Osteoblast (primary cell): Measurements from ENCODE around the gene TRABD. TPM values are rescaled to one million over a fixed set of nuclear protein-coding genes. Genes with fewer than 3 reads are reported as not detected.

Experiments used
- DNase-seq: peaks from one replicate; pipeline ENCODE4 v3.0.0; 2011; ENCODE audit warnings: low spot score, mixed read lengths; ENCODE audit not compliant: insufficient read length; ENCODE audit errors: missing footprints
- H2AFZ ChIP-seq: 2 replicates; pipeline ENCODE4 v1.6.0; 2011; ENCODE audit warnings: mild to moderate bottlenecking, low read length
- H3K27ac ChIP-seq: 2 replicates; pipeline ENCODE4 v1.5.1; 2011; ENCODE audit warnings: mild to moderate bottlenecking, low read depth, low read length, moderate library complexity
- H3K27me3 ChIP-seq: 2 replicates; pipeline ENCODE4 v1.6.0; 2012; ENCODE audit warnings: mild to moderate bottlenecking, control low read depth, inconsistent platforms, low read length, moderate library complexity; ENCODE audit not compliant: insufficient read depth
- H3K36me3 ChIP-seq: 2 replicates; pipeline ENCODE4 v1.5.1; 2011; ENCODE audit warnings: mild to moderate bottlenecking, low read length, control low read depth, moderate library complexity; ENCODE audit not compliant: insufficient read depth
- H3K4me1 ChIP-seq: 2 replicates; pipeline ENCODE4 v1.5.1; 2011; ENCODE audit warnings: mild to moderate bottlenecking, low read length, control low read depth, moderate library complexity; ENCODE audit not compliant: insufficient read depth
- H3K4me2 ChIP-seq: 2 replicates; pipeline ENCODE4 v1.6.0; 2011; ENCODE audit warnings: mild to moderate bottlenecking, low read length; ENCODE audit not compliant: insufficient read depth
- H3K4me3 ChIP-seq: fragments of 200-600 bp; sonication (generic); 3 replicates; pipeline ENCODE4 v1.5.1; 2012; ENCODE audit warnings: mild to moderate bottlenecking, low read length, inconsistent platforms; ENCODE audit not compliant: insufficient read depth
- H3K79me2 ChIP-seq: 2 replicates; pipeline ENCODE4 v1.6.0; 2012; ENCODE audit warnings: mild to moderate bottlenecking, low read length, control low read depth, inconsistent platforms; ENCODE audit not compliant: insufficient read depth
- H3K9me3 ChIP-seq: 2 replicates; pipeline ENCODE4 v1.5.1; 2011; ENCODE audit warnings: low read depth, low read length, control low read depth
- H4K20me1 ChIP-seq: 2 replicates; pipeline ENCODE4 v1.6.0; 2012; ENCODE audit warnings: mild to moderate bottlenecking, low read length, control low read depth; ENCODE audit not compliant: insufficient read depth
- total RNA-seq: library from RNA; depleted of rRNA; stranded (reverse); fragments of >200 nt; gene quantifications from 2 replicates; pipeline ENCODE4 v1.2.3, GENCODE V29; 2012
- TF ChIP-seq, protein P1 (sequence below): IDR thresholded peaks from 2 replicates; pipeline ENCODE4 v1.5.1; 2011; ENCODE audit warnings: mild to moderate bottlenecking, low read depth, low read length, moderate library complexity; ENCODE audit errors: extremely low read depth

TRABD gene
- total RNA-seq, 1 donor, result 13.8 TPM

DNA sequence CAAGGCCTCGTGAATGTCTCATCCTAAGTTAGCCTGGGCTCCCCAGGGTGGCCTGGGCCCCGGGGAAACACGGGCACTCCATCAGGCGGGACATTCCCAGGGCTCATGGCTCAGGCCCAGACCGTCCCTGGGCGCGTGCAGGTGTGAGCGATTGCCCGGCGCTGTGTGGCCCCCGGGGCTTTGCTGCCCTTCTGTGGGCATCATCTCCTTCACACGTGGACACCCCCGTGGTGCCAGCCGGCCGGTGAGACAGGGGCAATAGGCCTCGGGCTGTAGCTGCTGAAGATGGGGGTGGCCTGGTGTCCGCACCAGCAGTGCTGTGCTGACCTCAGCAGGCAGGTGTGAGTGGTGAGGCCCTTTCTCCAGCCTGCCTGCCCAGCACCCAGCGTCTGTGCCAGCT is 10.5 kb downstream of the TRABD start:
- no peak for DNase-seq
- Histone ChIP-seq H3K4me2 (no peak overlapping the region), H4K20me1 (peaks cover 15% of the 10 kb centered on the region), H2AFZ (no peak overlapping the region), H3K9me3 (no peaks in the 10 kb centered on the region), H3K27me3 (no peaks in the 10 kb centered on the region), H3K36me3 (peaks cover 16% of the 10 kb centered on the region), H3K4me1 (peaks cover 4% of the 10 kb centered on the region), H3K4me3 (no peak overlapping the region), H3K79me2 (peaks cover 26% of the 10 kb centered on the region), H3K27ac (no peak overlapping the region)
- TF ChIP-seq, protein P1, sequence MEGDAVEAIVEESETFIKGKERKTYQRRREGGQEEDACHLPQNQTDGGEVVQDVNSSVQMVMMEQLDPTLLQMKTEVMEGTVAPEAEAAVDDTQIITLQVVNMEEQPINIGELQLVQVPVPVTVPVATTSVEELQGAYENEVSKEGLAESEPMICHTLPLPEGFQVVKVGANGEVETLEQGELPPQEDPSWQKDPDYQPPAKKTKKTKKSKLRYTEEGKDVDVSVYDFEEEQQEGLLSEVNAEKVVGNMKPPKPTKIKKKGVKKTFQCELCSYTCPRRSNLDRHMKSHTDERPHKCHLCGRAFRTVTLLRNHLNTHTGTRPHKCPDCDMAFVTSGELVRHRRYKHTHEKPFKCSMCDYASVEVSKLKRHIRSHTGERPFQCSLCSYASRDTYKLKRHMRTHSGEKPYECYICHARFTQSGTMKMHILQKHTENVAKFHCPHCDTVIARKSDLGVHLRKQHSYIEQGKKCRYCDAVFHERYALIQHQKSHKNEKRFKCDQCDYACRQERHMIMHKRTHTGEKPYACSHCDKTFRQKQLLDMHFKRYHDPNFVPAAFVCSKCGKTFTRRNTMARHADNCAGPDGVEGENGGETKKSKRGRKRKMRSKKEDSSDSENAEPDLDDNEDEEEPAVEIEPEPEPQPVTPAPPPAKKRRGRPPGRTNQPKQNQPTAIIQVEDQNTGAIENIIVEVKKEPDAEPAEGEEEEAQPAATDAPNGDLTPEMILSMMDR, result no peak

GRCh38 chr22:50197000-50197800 is 11.5 kb downstream of the TRABD start:
- Histone ChIP-seq H4K20me1 (peaks cover 16% of the 10 kb centered on the region), H3K79me2 (peaks cover 26% of the 10 kb centered on the region), H3K27me3 (no peaks in the 10 kb centered on the region), H3K4me3 (no peak overlapping the region), H2AFZ (no peak overlapping the region), H3K9me3 (no peaks in the 10 kb centered on the region), H3K4me1 (peaks cover 7% of the 10 kb centered on the region), H3K36me3 (peaks cover 16% of the 10 kb centered on the region), H3K27ac (no peak overlapping the region), H3K4me2 (no peak overlapping the region)
- DNase-seq, result no peak
- TF ChIP-seq, protein P1, result no peak

DNA sequence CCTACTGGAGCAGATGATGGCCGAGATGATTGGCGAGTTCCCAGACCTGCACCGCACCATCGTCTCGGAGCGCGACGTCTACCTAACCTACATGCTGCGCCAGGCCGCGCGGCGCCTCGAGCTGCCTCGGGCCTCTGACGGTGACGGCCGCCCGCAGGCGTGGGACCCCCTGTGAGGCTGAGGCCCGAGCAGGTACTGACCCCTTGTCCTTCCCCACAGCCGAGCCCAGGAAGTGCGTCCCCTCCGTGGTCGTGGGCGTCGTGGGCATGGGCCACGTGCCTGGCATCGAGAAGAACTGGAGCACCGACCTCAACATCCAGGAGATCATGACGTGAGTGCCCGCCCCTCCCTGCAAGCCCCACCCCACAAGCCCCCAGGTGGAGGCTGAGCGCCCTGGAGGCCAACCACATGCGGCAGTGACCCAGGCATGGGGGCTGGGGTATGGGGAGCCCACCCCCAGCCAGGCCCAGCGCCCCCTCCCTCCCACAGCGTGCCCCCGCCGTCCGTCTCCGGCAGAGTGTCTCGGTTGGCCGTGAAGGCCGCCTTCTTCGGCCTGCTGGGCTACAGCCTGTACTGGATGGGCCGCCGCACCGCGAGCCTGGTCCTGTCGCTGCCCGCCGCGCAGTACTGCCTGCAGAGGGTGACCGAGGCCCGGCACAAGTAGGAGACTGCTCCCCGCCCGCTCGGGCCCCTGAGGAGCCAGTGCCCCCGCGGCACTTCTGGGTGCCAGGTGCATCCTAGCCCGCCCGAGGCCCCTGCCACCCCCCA is 12.3 kb downstream of the TRABD start:
- TF ChIP-seq, protein P1, result no peak
- H3K36me3 ChIP-seq, result peaks cover 21% of the 10 kb centered on the region
- peaks cover 25% of the 10 kb centered on the region for H3K79me2 ChIP-seq
- H2AFZ ChIP-seq, result no peak overlapping the region
- no peak overlapping the region for H3K4me2 ChIP-seq
- H3K4me3 ChIP-seq, result no peak overlapping the region
- H3K9me3 ChIP-seq, result no peaks in the 10 kb centered on the region
- no peak overlapping the region for H3K27ac ChIP-seq
- H3K4me1 ChIP-seq, result peaks cover 9% of the 10 kb centered on the region
- DNase-seq, result no peak
- H4K20me1 ChIP-seq, result peaks cover 17% of the 10 kb centered on the region
- no peaks in the 10 kb centered on the region for H3K27me3 ChIP-seq

GRCh38 chr22:50198624-50199017 is 12.9 kb downstream of the TRABD start:
- Histone ChIP-seq H3K4me3 (no peak overlapping the region), H2AFZ (no peak overlapping the region), H3K27me3 (no peaks in the 10 kb centered on the region), H4K20me1 (peaks cover 17% of the 10 kb centered on the region), H3K36me3 (peaks cover 24% of the 10 kb centered on the region), H3K9me3 (no peaks in the 10 kb centered on the region), H3K27ac (no peak overlapping the region), H3K4me1 (peaks cover 9% of the 10 kb centered on the region), H3K79me2 (peaks cover 25% of the 10 kb centered on the region), H3K4me2 (no peak overlapping the region)
- TF ChIP-seq, protein P1, result no peak
- no peak for DNase-seq
